GM19239 (cell line): ENCODE measurements around the gene RANBP10.
"Not testable (repeated sequence)": the region's sequence is repeated elsewhere in the genome, so short reads cannot be mapped to it uniquely, and the experiment has no call there.

Experiments
- DNase-seq: peaks from one replicate; pipeline ENCODE4 v3.0.0; 2011; ENCODE audit warnings: low spot score; ENCODE audit not compliant: insufficient read length
- FAIRE-seq: peaks from 2 replicates; lab custom pipeline; 2011; peaks lifted over from hg19 to GRCh38; lab: Jason Lieb, UNC

Gene RANBP10

GRCh38 chr16:67806428-67807147, at the start of gene RANBP10, which contains the start of gene TSNAXIP1:
TSS of gene RANBP10 (minus strand) at chr16:67806560. CDS start at chr16:67806536, 24 bp downstream.
TSS of gene TSNAXIP1 (plus strand) at chr16:67806889. CDS start at chr16:67807150, 261 bp downstream.
- peak; percentile 87 for DNase-seq
- FAIRE-seq, result peak; percentile 91

GRCh38 chr16:67855789-67856188, 49.4 kb upstream of the RANBP10 start:
- DNase-seq (no peak), FAIRE-seq (no peak)

GRCh38 chr16:67853670-67854069, 47.3 kb upstream of the RANBP10 start:
- FAIRE-seq (no peak), DNase-seq (no peak)

- DNase-seq (no peak), FAIRE-seq (no peak)
Observed at GRCh38 chr16:67848118-67848517, 41.8 kb upstream of the RANBP10 start.

- peak; percentile 69 for DNase-seq
- FAIRE-seq, result no peak
Observed at GRCh38 chr16:67847064-67847861, 40.9 kb upstream of the RANBP10 start, which contains the start of gene CENPT. TSS of gene CENPT (minus strand) at chr16:67847693. CDS start at chr16:67833859, 13,834 bp downstream.

GRCh38 chr16:67846320-67847063, 40.1 kb upstream of the RANBP10 start, which contains the start of gene NUTF2:
TSS of gene NUTF2 (plus strand) at chr16:67846933. CDS start at chr16:67865131, 18,198 bp downstream.
- DNase-seq (peak; percentile 94), FAIRE-seq (peak; percentile 89)

- DNase-seq (no peak), FAIRE-seq (peak; percentile 31)
Observed at GRCh38 chr16:67846063-67846319, 39.6 kb upstream of the RANBP10 start.

- no peak for DNase-seq
Observed at GRCh38 chr16:67845291-67846062, 39.1 kb upstream of the RANBP10 start.

GRCh38 chr16:67844497-67844896, 38.1 kb upstream of the RANBP10 start:
- DNase-seq, result no peak
- no peak for FAIRE-seq

More at GRCh38 chr16:67845291-67846062, 39.1 kb upstream of the RANBP10 start:
- peak; percentile 45 for FAIRE-seq

GRCh38 chr16:67843343-67843765, 37.0 kb upstream of the RANBP10 start:
- DNase-seq (no peak), FAIRE-seq (no peak)

- DNase-seq (peak; percentile 41), FAIRE-seq (no peak)
Observed at GRCh38 chr16:67842509-67843342, 36.4 kb upstream of the RANBP10 start.

GRCh38 chr16:67841816-67842508, 35.6 kb upstream of the RANBP10 start, which contains the start of gene THAP11:
TSS of gene THAP11 (plus strand) at chr16:67842320. CDS start at chr16:67842555, 235 bp downstream.
- peak; percentile 71 for FAIRE-seq
- DNase-seq, result peak; percentile 89

- DNase-seq (no peak), FAIRE-seq (no peak)
Observed at GRCh38 chr16:67841198-67841815, 34.9 kb upstream of the RANBP10 start.

- FAIRE-seq (no peak), DNase-seq (no peak)
Observed at GRCh38 chr16:67837811-67838210, 31.5 kb upstream of the RANBP10 start.

GRCh38 chr16:67837190-67837589, 30.8 kb upstream of the RANBP10 start:
- FAIRE-seq, result not testable (repeated sequence)

GRCh38 chr16:67834242-67834614, 27.9 kb upstream of the RANBP10 start:
- FAIRE-seq (no peak), DNase-seq (no peak)

More at GRCh38 chr16:67837190-67837589, 30.8 kb upstream of the RANBP10 start:
- DNase-seq, result not testable (repeated sequence)

GRCh38 chr16:67833415-67834241, 27.3 kb upstream of the RANBP10 start:
- FAIRE-seq (peak; percentile 98), DNase-seq (peak; percentile 96)
